Tibial nerve (tissue), 4 donors: ENCODE measurements around the gene GNG12. TPM values are rescaled to one million over a fixed set of nuclear protein-coding genes. Genes with fewer than 3 reads are reported as not detected.
A peak's percentile ranks its signal among the peaks of the same experiment; 100 is the strongest.

Experiments
- DNase-seq, 2 donors: peaks; one replicate each; pipeline ENCODE4 v3.0.0-alpha.2; 2019; ENCODE audit warnings: low spot score in 2 of 2
- H3K27ac ChIP-seq, 4 donors: fragments of 200-600 bp; sonication (generic) in 3 of 4; one replicate each; pipeline ENCODE4 v1.5.1; 2017 to 2019; ENCODE audit warnings: mild to moderate bottlenecking in 1 of 4
- H3K27me3 ChIP-seq, 2 donors: fragments of 200-600 bp; sonication (generic) in 1 of 2; one replicate each; pipeline versions ENCODE4 v1.5.1 to v1.6.0; 2017 to 2019
- H3K36me3 ChIP-seq, 3 donors: fragments of 200-600 bp; sonication (generic); one replicate each; pipeline ENCODE4 v1.5.1; 2018 to 2019
- H3K4me1 ChIP-seq, 4 donors: fragments of 200-600 bp; sonication (generic) in 3 of 4; one replicate each; pipeline ENCODE4 v1.5.1; 2017 to 2019
- H3K4me3 ChIP-seq, 4 donors: fragments of 200-600 bp; sonication (generic) in 3 of 4; one replicate each; pipeline ENCODE4 v1.5.1; 2017 to 2019; ENCODE audit warnings: mild to moderate bottlenecking in 1 of 4, moderate library complexity in 1 of 4
- H3K9me3 ChIP-seq, 4 donors: fragments of 200-600 bp; sonication (generic) in 3 of 4; one replicate each; pipeline ENCODE4 v1.5.1; 2017 to 2019
- EP300 ChIP-seq, 2 donors: sonication (generic); formaldehyde crosslinking; IDR thresholded peaks; one replicate each; pipeline ENCODE4 v1.6.1; 2017; ENCODE audit warnings: antibody characterized with exemption in 2 of 2, mild to moderate bottlenecking in 1 of 2
- POLR2A ChIP-seq, 2 donors: fragments of 450-650 bp; IDR thresholded peaks; one replicate each; pipeline ENCODE4 v1.6.1; 2017; ENCODE audit warnings: antibody characterized with exemption in 2 of 2, mild to moderate bottlenecking in 2 of 2, moderate library complexity in 2 of 2
- WGBS, 2 donors: methylation state at CpG; one replicate each; pipeline ENCODE4 v1.1.5; 2018; 5-methylcytosine and 5-hydroxymethylcytosine counted together
- total RNA-seq, 4 donors: library from RNA; depleted of rRNA; stranded (reverse); fragments of >200 nt; gene quantifications; one replicate each; pipeline ENCODE4 v1.1.0, GENCODE V29; 2016
- TF ChIP-seq, protein P1 (sequence below), 5 experiments: fragments of 200-600 bp in 3 of 5; fragments of 450-650 bp in 2 of 5; sonication (generic) in 3 of 5; IDR thresholded peaks; one replicate each; pipeline ENCODE4 v1.5.1; 2016 to 2019; ENCODE audit warnings: antibody characterized with exemption in 5 of 5, mild to moderate bottlenecking in 3 of 5, moderate library complexity in 2 of 5

GNG12 gene
- total RNA-seq, 4 donors from 2014 or later: 55.9 to 71.8 (median 68.4) TPM

DNA sequence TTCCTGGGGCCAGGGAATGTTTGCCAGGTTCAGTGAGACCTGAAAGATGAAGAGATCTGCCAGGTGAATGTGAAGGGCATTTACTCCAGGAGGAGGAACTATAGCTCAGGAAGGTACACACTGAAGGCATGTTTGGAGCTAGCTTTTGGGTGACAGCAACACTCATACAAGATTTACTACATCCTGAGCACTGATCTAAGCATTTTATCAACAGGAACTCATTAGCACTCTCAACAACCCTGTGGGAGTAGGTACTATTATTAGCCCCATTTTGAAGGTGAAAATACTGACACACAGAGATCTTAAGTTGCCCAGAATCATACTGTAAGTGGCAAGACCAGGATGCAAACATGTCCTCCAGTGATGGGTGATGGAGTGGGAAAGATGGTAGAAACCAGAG, 141.6 kb downstream of the GNG12 start:
- TF ChIP-seq EP300 (IDR thresholded peaks at IDR 0.05) (no peak), POLR2A (IDR thresholded peaks at IDR 0.05) (no peak)
- TF ChIP-seq, protein P1, sequence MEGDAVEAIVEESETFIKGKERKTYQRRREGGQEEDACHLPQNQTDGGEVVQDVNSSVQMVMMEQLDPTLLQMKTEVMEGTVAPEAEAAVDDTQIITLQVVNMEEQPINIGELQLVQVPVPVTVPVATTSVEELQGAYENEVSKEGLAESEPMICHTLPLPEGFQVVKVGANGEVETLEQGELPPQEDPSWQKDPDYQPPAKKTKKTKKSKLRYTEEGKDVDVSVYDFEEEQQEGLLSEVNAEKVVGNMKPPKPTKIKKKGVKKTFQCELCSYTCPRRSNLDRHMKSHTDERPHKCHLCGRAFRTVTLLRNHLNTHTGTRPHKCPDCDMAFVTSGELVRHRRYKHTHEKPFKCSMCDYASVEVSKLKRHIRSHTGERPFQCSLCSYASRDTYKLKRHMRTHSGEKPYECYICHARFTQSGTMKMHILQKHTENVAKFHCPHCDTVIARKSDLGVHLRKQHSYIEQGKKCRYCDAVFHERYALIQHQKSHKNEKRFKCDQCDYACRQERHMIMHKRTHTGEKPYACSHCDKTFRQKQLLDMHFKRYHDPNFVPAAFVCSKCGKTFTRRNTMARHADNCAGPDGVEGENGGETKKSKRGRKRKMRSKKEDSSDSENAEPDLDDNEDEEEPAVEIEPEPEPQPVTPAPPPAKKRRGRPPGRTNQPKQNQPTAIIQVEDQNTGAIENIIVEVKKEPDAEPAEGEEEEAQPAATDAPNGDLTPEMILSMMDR (IDR thresholded peaks at IDR 0.05): no peak

DNA sequence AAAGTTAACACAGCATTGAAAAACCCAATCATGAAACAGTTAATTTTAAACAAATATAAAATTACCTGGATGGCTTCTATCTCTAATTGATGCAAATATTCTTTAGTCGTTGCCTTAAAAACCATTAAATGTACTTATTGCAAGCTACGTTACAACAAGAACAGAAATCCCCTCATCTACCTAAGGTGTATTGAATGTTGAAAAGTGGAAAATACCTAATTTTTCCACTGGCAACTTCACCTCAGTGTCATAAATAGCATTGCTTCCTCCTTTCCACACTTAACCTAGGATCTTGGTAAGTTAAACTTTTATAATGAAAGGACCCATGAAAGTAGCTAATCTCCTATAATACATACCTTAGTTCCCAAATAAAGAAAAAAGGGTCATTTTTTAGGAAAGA, 142.9 kb downstream of the GNG12 start:
- no peaks in the 10 kb centered on the region for H3K27me3 ChIP-seq
- TF ChIP-seq, protein P1 (IDR thresholded peaks at IDR 0.05): no peak
- no peak for TF ChIP-seq EP300 (IDR thresholded peaks at IDR 0.05)
- no peak for TF ChIP-seq POLR2A (IDR thresholded peaks at IDR 0.05)
- no peak overlapping the region for H3K27ac ChIP-seq
- WGBS, 2 donors: 86 to 93% methylated on average over 2 of the region's 2 CpGs
- H3K9me3 ChIP-seq: no peaks in the 10 kb centered on the region
- H3K4me1 ChIP-seq: peaks cover 0 to 24% (median 12%) of the 10 kb centered on the region in 4 donors
- DNase-seq: no peak
- peaks cover 0 to 26% (median 0%) of the 10 kb centered on the region in 3 donors for H3K36me3 ChIP-seq
- H3K4me3 ChIP-seq: no peak overlapping the region

More for the DNA sequence above, 141.6 kb downstream of the GNG12 start:
- DNase-seq: no peak
- Histone ChIP-seq H3K4me1 (peaks cover 0 to 23% (median 12%) of the 10 kb centered on the region in 4 donors), H3K4me3 (no peak overlapping the region), H3K36me3 (peaks cover 0 to 26% (median 0%) of the 10 kb centered on the region in 3 donors), H3K27me3 (no peaks in the 10 kb centered on the region), H3K9me3 (no peaks in the 10 kb centered on the region), H3K27ac (no peak overlapping the region)

GRCh38 chr1:67690018-67690363, 143.3 kb downstream of the GNG12 start:
- Histone ChIP-seq H3K36me3 (peaks cover 0 to 26% (median 0%) of the 10 kb centered on the region in 3 donors), H3K4me3 (no peak overlapping the region), H3K9me3 (no peaks in the 10 kb centered on the region), H3K4me1 (peaks cover 0 to 24% (median 12%) of the 10 kb centered on the region in 4 donors), H3K27ac (no peak overlapping the region), H3K27me3 (no peaks in the 10 kb centered on the region)
- DNase-seq: no peak
- TF ChIP-seq EP300 (IDR thresholded peaks at IDR 0.05): no peak
- TF ChIP-seq POLR2A (IDR thresholded peaks at IDR 0.05): no peak
- TF ChIP-seq, protein P1 (IDR thresholded peaks at IDR 0.05): no peak

GRCh38 chr1:67689267-67690017, 143.8 kb downstream of the GNG12 start:
- TF ChIP-seq EP300 (IDR thresholded peaks at IDR 0.05) (no peak), POLR2A (IDR thresholded peaks at IDR 0.05) (no peak)
- TF ChIP-seq, protein P1 (IDR thresholded peaks at IDR 0.05): no peak
- H3K4me3 ChIP-seq: no peak overlapping the region
- DNase-seq: no peak
- no peaks in the 10 kb centered on the region for H3K9me3 ChIP-seq
- H3K27me3 ChIP-seq: no peaks in the 10 kb centered on the region
- 68 to 70% methylated on average over 3 of the region's 3 CpGs for WGBS, 2 donors
- peaks cover 0 to 26% (median 14%) of the 10 kb centered on the region in 4 donors for H3K4me1 ChIP-seq
- peaks cover 0 to 26% (median 0%) of the 10 kb centered on the region in 3 donors for H3K36me3 ChIP-seq
- peak overlapping the region in 1 of 4 donors; percentile 18 for H3K27ac ChIP-seq

DNA sequence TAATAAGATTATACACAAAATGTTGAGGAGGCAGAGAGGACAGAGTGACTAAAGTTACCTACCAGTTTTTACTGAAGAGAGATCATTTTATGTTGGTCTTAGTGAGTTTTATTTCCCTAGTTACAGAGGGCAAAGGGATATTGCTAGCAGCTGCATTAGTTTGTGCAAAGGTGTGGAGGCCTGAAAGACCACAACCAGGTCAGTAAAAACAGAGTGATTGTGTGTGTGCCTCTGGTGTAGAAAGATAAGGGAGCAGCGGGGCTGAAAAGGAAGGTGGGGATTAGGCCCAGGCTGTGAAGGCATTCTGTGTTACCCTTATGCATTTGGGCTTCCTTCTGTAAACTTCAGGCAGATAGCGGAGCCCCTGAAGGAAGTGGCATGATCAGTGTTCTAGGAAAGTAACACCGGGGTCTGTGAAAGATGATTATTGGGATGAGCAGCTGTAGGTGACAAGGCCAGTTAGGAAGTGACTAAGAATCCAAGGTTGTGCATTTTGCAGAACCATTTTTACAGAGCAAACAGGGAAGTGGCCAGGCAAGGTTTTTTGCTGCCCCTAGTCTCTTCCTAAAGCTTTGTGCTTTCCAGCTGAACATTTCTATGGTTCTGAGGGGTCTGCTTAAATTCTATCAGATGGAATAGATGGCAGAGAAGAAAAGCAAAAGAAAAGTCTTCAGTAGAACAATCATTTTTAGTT, 144.6 kb downstream of the GNG12 start:
- H3K27ac ChIP-seq: peak overlapping the region in 1 of 4 donors; percentile 18
- H3K36me3 ChIP-seq: peaks cover 0 to 26% (median 0%) of the 10 kb centered on the region in 3 donors
- H3K27me3 ChIP-seq: no peaks in the 10 kb centered on the region
- no peak overlapping the region for H3K4me3 ChIP-seq
- H3K4me1 ChIP-seq: peaks cover 0 to 34% (median 21%) of the 10 kb centered on the region in 4 donors
- TF ChIP-seq EP300 (IDR thresholded peaks at IDR 0.05) (no peak), POLR2A (IDR thresholded peaks at IDR 0.05) (no peak)
- TF ChIP-seq, protein P1 (IDR thresholded peaks at IDR 0.05): no peak
- DNase-seq: no peak
- WGBS, 2 donors: 77 to 78% methylated on average over 3 of the region's 3 CpGs
- H3K9me3 ChIP-seq: no peaks in the 10 kb centered on the region
